ENCODE measurements around the gene TESK2. TPM values are rescaled to one million over a fixed set of nuclear protein-coding genes. Genes with fewer than 3 reads are reported as not detected.

TESK2 gene
- total RNA-seq, 4 donors from 2014 or later: 1.4 to 4.3 (median 3.7) TPM

- TF ChIP-seq, protein P1, sequence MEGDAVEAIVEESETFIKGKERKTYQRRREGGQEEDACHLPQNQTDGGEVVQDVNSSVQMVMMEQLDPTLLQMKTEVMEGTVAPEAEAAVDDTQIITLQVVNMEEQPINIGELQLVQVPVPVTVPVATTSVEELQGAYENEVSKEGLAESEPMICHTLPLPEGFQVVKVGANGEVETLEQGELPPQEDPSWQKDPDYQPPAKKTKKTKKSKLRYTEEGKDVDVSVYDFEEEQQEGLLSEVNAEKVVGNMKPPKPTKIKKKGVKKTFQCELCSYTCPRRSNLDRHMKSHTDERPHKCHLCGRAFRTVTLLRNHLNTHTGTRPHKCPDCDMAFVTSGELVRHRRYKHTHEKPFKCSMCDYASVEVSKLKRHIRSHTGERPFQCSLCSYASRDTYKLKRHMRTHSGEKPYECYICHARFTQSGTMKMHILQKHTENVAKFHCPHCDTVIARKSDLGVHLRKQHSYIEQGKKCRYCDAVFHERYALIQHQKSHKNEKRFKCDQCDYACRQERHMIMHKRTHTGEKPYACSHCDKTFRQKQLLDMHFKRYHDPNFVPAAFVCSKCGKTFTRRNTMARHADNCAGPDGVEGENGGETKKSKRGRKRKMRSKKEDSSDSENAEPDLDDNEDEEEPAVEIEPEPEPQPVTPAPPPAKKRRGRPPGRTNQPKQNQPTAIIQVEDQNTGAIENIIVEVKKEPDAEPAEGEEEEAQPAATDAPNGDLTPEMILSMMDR (IDR thresholded peaks at IDR 0.05): no peak
- no peak for DNase-seq (ENCODE audit: low spot score)
- ATAC-seq (ENCODE audit: low FRiP score): no peak
These were observed 109.7 kb downstream of the TESK2 start for GRCh38 chr1:45381243-45381642.

GRCh38 chr1:45380730-45381129 lies 110.2 kb downstream of the TESK2 start:
- TF ChIP-seq, protein P1 (IDR thresholded peaks at IDR 0.05): no peak
- DNase-seq (ENCODE audit: low spot score): no peak
- no peak for ATAC-seq (ENCODE audit: low FRiP score)

DNA sequence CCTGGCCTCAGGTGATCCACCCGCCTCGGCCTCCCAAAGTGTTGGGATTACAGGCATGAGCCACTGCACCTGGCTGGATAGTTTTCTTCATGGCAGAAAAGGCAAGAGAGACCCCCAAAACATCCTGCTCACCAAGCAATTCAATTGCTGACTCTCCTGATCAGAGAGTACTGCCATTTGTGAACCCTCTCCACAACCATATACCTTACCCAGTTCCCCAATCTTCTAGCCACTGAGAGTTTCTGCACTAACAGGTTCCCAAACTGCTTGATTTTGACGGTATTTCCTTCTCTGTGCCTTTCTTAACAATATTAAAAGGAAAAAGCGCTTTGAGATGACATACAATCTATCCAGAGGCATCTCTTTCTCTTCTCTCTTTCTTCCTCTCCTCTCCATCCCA lies 110.8 kb downstream of the TESK2 start:
- TF ChIP-seq, protein P1 (IDR thresholded peaks at IDR 0.05): no peak
- DNase-seq (ENCODE audit: low spot score) (no peak), ATAC-seq (ENCODE audit: low FRiP score) (no peak)

- TF ChIP-seq, protein P1 (IDR thresholded peaks at IDR 0.05): no peak
- ATAC-seq (ENCODE audit: low FRiP score) (no peak), DNase-seq (ENCODE audit: low spot score) (no peak)
These were observed 111.4 kb downstream of the TESK2 start for GRCh38 chr1:45379524-45379923.

- TF ChIP-seq, protein P1 (IDR thresholded peaks at IDR 0.05): no peak
- DNase-seq (ENCODE audit: low spot score) (no peak), ATAC-seq (ENCODE audit: low FRiP score) (no peak)
These were observed 112.8 kb downstream of the TESK2 start for GRCh38 chr1:45378184-45378583.

DNA sequence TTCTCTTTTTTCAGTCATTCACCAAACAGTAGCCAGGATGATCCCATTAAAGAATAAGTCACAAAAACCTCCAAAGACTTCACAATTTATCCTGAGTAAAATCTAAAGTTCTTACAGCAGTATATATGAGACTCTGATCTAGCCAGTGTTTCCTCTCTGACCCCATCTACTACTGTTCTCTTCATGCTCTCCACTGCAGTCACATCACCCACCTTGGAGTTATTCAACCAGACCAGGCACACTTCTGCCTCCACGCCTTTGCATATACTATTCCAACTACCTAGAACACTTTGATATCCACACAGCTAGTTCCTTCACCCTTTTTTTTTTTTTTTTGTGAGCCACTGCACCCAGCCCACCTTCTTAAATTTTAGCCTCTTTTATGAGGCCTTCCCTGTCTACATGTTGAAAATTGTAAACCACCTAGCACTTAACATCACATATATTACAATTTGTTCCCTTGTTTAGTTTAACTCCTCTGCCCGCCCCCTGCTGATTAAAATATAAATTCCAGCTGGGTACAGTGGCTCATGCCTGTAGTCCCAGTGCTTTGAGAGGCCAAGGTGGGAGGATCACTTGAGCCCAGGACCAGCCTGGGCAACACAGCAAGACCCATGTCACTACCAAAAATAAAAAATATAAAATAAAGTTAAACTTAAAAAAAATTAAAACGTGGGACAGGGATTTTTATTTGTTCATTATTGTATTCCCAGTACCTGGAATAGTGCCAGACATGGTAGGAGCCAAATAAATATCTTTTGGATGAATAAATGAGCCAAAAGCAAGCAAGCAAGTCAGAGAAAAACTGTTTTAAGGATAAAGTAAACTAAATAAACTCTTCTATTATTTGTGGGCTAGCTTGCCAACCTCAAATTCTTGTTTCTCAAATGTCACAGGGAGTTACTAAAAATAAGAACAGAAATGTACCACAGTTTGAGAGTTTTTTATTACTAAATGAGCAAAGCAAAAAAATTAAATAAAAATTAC lies 115.6 kb downstream of the TESK2 start:
- TF ChIP-seq, protein P1 (IDR thresholded peaks at IDR 0.05): no peak
- DNase-seq (ENCODE audit: low spot score): no peak
- no peak for ATAC-seq (ENCODE audit: low FRiP score)

- TF ChIP-seq, protein P1 (IDR thresholded peaks at IDR 0.05): no peak
- no peak for ATAC-seq (ENCODE audit: low FRiP score)
- DNase-seq (ENCODE audit: low spot score): no peak
These were observed 117.4 kb downstream of the TESK2 start for GRCh38 chr1:45373573-45373972.
